ENCODE measurements around the gene ALG14. TPM values are rescaled to one million over a fixed set of nuclear protein-coding genes. Genes with fewer than 3 reads are reported as not detected.
"Not testable (repeated sequence)": the region's sequence is repeated elsewhere in the genome, so short reads cannot be mapped to it uniquely, and the experiment has no call there.

ALG14 gene
- total RNA-seq, 2 experiments from 2014 or later: 4.3 to 4.4 TPM

- CTCF ChIA-PET: no interaction called here
- POLR2A ChIA-PET: no interaction called here
- no peak overlapping the region for H3K27ac Mint-ChIP-seq
- intact Hi-C loops (cut with micrococcal nuclease): no loop called here
- H3K4me3 Mint-ChIP-seq: no peak overlapping the region
- no peaks in the 10 kb centered on the region for H3K27me3 Mint-ChIP-seq
- no peaks in the 10 kb centered on the region for H3K4me1 Mint-ChIP-seq (ENCODE audit: low read depth)
- DNase-seq: no peak
- no peaks in the 10 kb centered on the region for H3K36me3 Mint-ChIP-seq
- H3K9me3 Mint-ChIP-seq: no peaks in the 10 kb centered on the region
These were observed 70.6 kb downstream of the ALG14 start for GRCh38 chr1:95002164-95002539.

- Mint-ChIP-seq H3K4me1 (ENCODE audit: low read depth) (no peaks in the 10 kb centered on the region), H3K27ac (no peak overlapping the region), H3K4me3 (no peak overlapping the region), H3K36me3 (no peaks in the 10 kb centered on the region), H3K27me3 (no peaks in the 10 kb centered on the region), H3K9me3 (no peaks in the 10 kb centered on the region)
- DNase-seq: no peak
- intact Hi-C loops (cut with micrococcal nuclease): no loop called here
- ChIA-PET POLR2A (no interaction called here), CTCF (no interaction called here)
These were observed 73.2 kb downstream of the ALG14 start for GRCh38 chr1:94999456-95000131.

DNA sequence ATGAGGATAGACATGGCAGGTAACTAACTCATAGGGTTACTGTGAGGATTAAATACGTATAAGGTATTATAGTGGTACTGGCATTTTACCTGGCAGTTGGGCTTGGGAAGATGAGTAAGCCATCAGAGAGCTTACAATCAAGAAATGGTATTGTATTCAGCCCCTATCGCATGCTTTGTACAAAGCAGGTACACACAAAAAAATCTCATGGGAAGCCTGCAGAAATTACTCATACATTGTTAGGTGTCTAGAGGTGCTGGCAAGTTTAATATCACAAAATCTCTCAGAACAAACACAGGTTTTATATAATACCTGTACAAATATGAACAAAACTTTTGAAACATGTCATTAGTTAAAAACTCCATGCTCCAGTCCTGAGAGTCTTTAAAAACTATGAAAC lies 74.0 kb downstream of the ALG14 start:
- H3K27ac Mint-ChIP-seq: no peak overlapping the region
- no peaks in the 10 kb centered on the region for H3K4me1 Mint-ChIP-seq (ENCODE audit: low read depth)
- H3K36me3 Mint-ChIP-seq: no peaks in the 10 kb centered on the region
- H3K27me3 Mint-ChIP-seq: no peaks in the 10 kb centered on the region
- H3K4me3 Mint-ChIP-seq: no peak overlapping the region
- H3K9me3 Mint-ChIP-seq: no peaks in the 10 kb centered on the region
- intact Hi-C loops (cut with micrococcal nuclease): no loop called here
- POLR2A ChIA-PET: no interaction called here
- no peak for DNase-seq
- CTCF ChIA-PET: no interaction called here

DNA sequence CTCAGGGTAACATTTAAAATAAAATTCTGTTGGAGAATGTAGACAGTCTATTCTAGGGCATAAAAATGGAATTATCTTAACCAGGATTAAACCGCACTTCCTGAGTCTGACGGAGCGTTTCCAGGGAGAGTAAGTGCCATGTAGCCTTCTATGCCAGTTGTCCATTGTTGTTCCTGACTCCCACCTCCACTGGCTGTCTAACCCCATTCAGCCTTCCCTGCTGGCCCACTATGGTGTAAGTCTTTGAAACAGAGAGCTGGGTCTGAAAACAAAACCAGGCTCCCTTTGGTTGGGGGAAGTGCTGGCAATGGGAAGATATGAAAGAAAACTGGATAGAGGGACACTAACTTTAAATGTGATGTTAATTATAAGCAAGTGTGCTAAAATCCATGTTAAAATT lies 74.6 kb downstream of the ALG14 start:
- no peaks in the 10 kb centered on the region for H3K27me3 Mint-ChIP-seq
- ChIA-PET CTCF (no interaction called here), POLR2A (no interaction called here)
- intact Hi-C loops (cut with micrococcal nuclease): no loop called here
- H3K36me3 Mint-ChIP-seq: no peaks in the 10 kb centered on the region
- no peaks in the 10 kb centered on the region for H3K4me1 Mint-ChIP-seq (ENCODE audit: low read depth)
- no peak overlapping the region for H3K27ac Mint-ChIP-seq
- no peaks in the 10 kb centered on the region for H3K9me3 Mint-ChIP-seq
- DNase-seq: no peak
- no peak overlapping the region for H3K4me3 Mint-ChIP-seq

DNA sequence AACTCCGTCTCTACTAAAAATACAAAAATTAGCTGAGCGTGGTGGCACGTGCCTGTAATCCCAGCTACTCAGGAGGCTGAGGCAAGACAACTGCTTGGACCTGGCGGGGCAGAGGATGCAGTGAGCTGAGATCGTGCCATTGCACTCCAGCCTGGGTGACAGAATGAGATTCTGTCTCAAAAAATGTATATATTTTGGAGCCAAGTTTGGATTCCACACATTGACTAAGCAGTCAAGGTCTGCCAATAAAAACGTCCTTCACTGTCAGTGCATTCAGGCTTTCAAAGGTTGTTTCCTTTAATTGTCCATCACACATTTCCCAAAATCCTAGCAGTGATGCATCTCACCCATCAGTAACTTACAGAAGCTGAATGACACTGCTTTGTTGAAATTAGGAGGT lies 77.2 kb downstream of the ALG14 start:
- H3K36me3 Mint-ChIP-seq: not testable (repeated sequence)

DNA sequence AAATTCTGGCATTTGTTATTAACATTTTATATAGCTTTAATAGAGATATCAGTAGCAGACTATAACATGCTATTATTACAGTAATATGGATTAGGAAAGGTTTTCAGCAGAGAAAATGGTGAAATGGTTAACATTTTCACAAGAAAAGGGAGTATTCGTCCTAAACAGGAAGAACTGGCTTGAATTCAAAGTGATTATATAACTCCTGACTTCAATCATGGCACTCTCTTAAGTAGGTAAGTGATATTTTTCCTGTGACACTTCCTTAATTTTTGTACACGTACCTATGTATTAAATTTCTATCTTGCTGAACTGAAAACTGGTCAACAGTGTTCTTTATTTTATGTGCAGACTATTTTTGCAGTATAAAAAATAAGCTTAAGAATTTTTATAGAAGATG lies 77.9 kb downstream of the ALG14 start:
- Mint-ChIP-seq H3K27me3 (no peaks in the 10 kb centered on the region), H3K36me3 (no peaks in the 10 kb centered on the region), H3K4me3 (no peak overlapping the region), H3K4me1 (ENCODE audit: low read depth) (no peaks in the 10 kb centered on the region), H3K9me3 (no peaks in the 10 kb centered on the region), H3K27ac (no peak overlapping the region)
- no peak for DNase-seq
- CTCF ChIA-PET: interaction anchor here (1.1 kb wide), 1 partner anchor 49 kb away, joined by 4 read pairs; no protein-coding TSS in a partner anchor
- POLR2A ChIA-PET: no interaction called here
- intact Hi-C loops (cut with micrococcal nuclease): no loop called here

More for the DNA sequence above, 77.2 kb downstream of the ALG14 start:
- CTCF ChIA-PET: interaction anchor here (0.7 to 1.1 kb wide), 2 partner anchors 48 to 122 kb away, joined by 3 to 4 read pairs; no protein-coding TSS in a partner anchor
- H3K4me3 Mint-ChIP-seq; POLR2A ChIA-PET; H3K4me1 Mint-ChIP-seq (ENCODE audit: low read depth); H3K27ac Mint-ChIP-seq; H3K27me3 Mint-ChIP-seq; intact Hi-C loops (cut with micrococcal nuclease); H3K9me3 Mint-ChIP-seq; DNase-seq: not testable (repeated sequence)

DNA sequence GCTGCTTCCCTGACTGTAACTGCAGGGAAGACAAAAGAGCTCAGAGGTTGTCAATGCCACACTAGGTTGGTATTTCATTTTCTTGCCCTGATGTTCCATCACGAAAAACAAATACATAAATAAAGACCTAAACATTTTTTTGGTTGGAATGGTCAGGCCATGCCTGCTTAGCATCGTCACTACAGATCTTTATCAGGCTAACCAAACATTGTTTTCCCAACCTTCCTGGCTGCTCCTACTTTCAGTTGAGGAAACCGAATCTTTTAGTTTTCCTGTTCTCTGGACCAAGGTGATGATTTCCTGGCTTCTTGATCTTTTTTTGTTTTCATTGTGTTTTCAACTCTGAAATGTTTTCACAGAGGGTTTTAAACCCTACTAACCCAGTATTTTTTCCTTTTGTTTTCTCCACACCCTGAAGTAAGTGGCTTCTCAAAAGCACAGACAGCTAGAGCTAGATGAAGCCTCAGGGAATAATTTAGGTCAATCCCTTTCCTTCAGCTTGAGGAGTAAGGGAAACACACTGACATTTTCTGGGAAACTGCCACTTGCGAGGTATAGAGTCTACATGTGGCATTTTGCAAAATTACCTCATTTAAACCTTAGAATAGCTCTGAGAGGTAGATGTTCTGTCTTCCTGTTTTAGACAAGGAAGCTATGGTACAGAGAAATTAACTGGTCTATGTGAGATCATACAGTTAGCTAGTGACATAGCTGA lies 78.7 kb downstream of the ALG14 start:
- ChIA-PET POLR2A (no interaction called here), CTCF (interaction anchor here (1.1 kb wide), 1 partner anchor 49 kb away, joined by 4 read pairs; no protein-coding TSS in a partner anchor)
- no peaks in the 10 kb centered on the region for H3K4me1 Mint-ChIP-seq (ENCODE audit: low read depth)
- no peak overlapping the region for H3K27ac Mint-ChIP-seq
- intact Hi-C loops (cut with micrococcal nuclease): no loop called here
- no peaks in the 10 kb centered on the region for H3K36me3 Mint-ChIP-seq
- no peak for DNase-seq
- no peaks in the 10 kb centered on the region for H3K9me3 Mint-ChIP-seq
- H3K27me3 Mint-ChIP-seq: no peaks in the 10 kb centered on the region
- H3K4me3 Mint-ChIP-seq: no peak overlapping the region

GRCh38 chr1:94992863-94993563 lies 79.7 kb downstream of the ALG14 start:
- Mint-ChIP-seq H3K27ac (no peak overlapping the region), H3K4me3 (no peak overlapping the region), H3K36me3 (no peaks in the 10 kb centered on the region), H3K4me1 (ENCODE audit: low read depth) (no peaks in the 10 kb centered on the region), H3K9me3 (no peaks in the 10 kb centered on the region), H3K27me3 (no peaks in the 10 kb centered on the region)
- intact Hi-C loops (cut with micrococcal nuclease): no loop called here
- ChIA-PET POLR2A (no interaction called here), CTCF (no interaction called here)
- no peak for DNase-seq

DNA sequence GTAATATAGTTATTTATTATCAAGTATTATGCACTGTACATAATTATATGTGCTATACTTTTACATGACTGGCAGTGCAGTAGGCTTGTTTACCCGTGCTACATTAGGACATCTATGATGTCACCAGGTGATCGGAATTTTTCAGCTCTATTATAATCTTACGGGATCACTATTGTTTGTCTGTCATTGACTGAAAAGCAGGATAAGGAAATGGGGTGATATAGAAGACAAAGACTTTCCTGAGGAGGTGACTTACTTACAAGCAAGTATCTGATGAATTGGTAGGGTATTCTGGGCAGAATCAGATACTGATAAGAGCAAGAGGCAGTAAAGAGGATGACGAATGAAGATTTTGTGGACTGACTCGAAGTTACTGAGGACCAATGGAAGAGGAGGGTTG lies 80.6 kb downstream of the ALG14 start:
- no peak for DNase-seq
- H3K9me3 Mint-ChIP-seq: no peaks in the 10 kb centered on the region
- no peak overlapping the region for H3K27ac Mint-ChIP-seq
- H3K4me1 Mint-ChIP-seq (ENCODE audit: low read depth): no peaks in the 10 kb centered on the region
- intact Hi-C loops (cut with micrococcal nuclease): no loop called here
- no peaks in the 10 kb centered on the region for H3K27me3 Mint-ChIP-seq
- ChIA-PET CTCF (interaction anchor here (0.7 kb wide), 1 partner anchor 1165 kb away, joined by 3 read pairs; no protein-coding TSS in a partner anchor), POLR2A (no interaction called here)
- no peak overlapping the region for H3K4me3 Mint-ChIP-seq
- no peaks in the 10 kb centered on the region for H3K36me3 Mint-ChIP-seq

DNA sequence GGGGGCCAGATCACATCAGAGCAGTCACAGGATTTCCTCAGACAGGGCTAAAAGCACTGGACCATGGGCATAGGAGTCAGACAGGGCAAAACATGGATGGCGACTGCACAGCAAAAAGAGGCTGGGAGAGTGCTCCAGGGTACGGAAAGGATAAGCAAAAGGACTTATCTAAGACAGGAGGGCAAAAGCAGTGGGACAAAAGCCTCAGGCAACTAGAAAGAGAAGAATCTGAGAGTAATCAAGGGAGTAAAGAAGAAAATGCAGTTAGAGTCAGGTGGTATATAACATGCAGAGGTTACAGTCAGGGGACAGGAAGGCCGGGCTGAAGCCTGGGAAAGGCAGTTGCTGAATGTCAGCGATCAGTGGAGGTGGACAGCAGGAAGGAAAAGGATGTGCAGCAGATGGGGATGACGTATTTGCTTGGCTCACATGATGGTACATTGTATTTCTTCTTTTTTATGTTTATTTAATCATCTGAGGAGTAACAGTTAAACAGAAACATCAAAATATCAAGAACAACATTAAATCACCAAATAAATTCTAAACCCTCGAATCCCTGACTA lies 82.8 kb downstream of the ALG14 start:
- Mint-ChIP-seq H3K36me3 (no peaks in the 10 kb centered on the region), H3K27ac (no peak overlapping the region), H3K27me3 (no peaks in the 10 kb centered on the region), H3K4me1 (ENCODE audit: low read depth) (no peaks in the 10 kb centered on the region), H3K9me3 (no peaks in the 10 kb centered on the region), H3K4me3 (no peak overlapping the region)
- CTCF ChIA-PET: interaction anchor here (0.6 kb wide), 1 partner anchor 51 kb away, joined by 4 read pairs; no protein-coding TSS in a partner anchor
- POLR2A ChIA-PET: no interaction called here
- intact Hi-C loops (cut with micrococcal nuclease): no loop called here
- no peak for DNase-seq

DNA sequence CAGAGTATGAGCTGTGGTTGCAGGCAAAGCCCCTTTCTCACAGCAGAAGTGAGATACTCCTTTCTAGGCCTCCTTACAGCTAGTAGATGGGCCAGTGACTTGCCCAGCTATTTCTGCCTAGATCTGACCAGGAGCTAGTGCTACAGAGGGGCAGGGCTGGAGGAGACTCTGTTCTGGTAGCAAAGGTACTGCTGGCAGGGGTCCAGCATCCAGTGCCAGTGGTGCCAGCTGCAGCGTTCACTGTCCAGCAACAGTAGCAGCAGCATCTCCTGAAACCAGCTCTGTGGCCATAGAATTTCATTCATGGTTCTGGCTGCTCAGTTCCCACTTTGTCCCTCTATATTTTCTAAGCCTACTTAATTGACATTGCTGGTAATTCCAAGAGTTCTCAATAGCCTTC lies 83.4 kb downstream of the ALG14 start:
- Mint-ChIP-seq H3K27ac (no peak overlapping the region), H3K36me3 (no peaks in the 10 kb centered on the region), H3K27me3 (no peaks in the 10 kb centered on the region), H3K9me3 (no peaks in the 10 kb centered on the region), H3K4me3 (no peak overlapping the region), H3K4me1 (ENCODE audit: low read depth) (no peaks in the 10 kb centered on the region)
- CTCF ChIA-PET: interaction anchor here (0.6 kb wide), 1 partner anchor 51 kb away, joined by 4 read pairs; no protein-coding TSS in a partner anchor
- DNase-seq: no peak
- intact Hi-C loops (cut with micrococcal nuclease): no loop called here
- POLR2A ChIA-PET: no interaction called here

GRCh38 chr1:94988356-94988755 lies 84.4 kb downstream of the ALG14 start:
- Mint-ChIP-seq H3K27me3 (no peaks in the 10 kb centered on the region), H3K4me1 (ENCODE audit: low read depth) (no peaks in the 10 kb centered on the region), H3K4me3 (no peak overlapping the region), H3K9me3 (no peaks in the 10 kb centered on the region), H3K27ac (no peak overlapping the region), H3K36me3 (no peaks in the 10 kb centered on the region)
- ChIA-PET POLR2A (no interaction called here), CTCF (no interaction called here)
- DNase-seq: no peak
- intact Hi-C loops (cut with micrococcal nuclease): no loop called here
